IPS-15b (cell line): ENCODE results near the gene OPRL1.

ENCODE experiments used
- H3K27me3 ChIP-seq: one replicate; pipeline ENCODE4 v1.6.1; 2013; ENCODE audit warnings: low read length; ENCODE audit not compliant: control insufficient read depth, insufficient read depth
- H3K36me3 ChIP-seq: one replicate; pipeline ENCODE4 v1.6.1; 2013; ENCODE audit warnings: low read length; ENCODE audit not compliant: control insufficient read depth, insufficient read depth
- H3K4me1 ChIP-seq: one replicate; pipeline ENCODE4 v1.6.1; 2013; ENCODE audit warnings: mild to moderate bottlenecking, low read length; ENCODE audit not compliant: control insufficient read depth, insufficient read depth
- H3K4me3 ChIP-seq: one replicate; pipeline ENCODE4 v1.5.1; 2013; ENCODE audit warnings: low read depth, low read length
- H3K9ac ChIP-seq: one replicate; pipeline ENCODE4 v1.6.1; 2013; ENCODE audit warnings: low read depth, mild to moderate bottlenecking, low read length
- H3K9me3 ChIP-seq: one replicate; pipeline ENCODE4 v1.6.1; 2013; ENCODE audit warnings: mild to moderate bottlenecking, low read length; ENCODE audit not compliant: control insufficient read depth, insufficient read depth

Gene OPRL1

DNA sequence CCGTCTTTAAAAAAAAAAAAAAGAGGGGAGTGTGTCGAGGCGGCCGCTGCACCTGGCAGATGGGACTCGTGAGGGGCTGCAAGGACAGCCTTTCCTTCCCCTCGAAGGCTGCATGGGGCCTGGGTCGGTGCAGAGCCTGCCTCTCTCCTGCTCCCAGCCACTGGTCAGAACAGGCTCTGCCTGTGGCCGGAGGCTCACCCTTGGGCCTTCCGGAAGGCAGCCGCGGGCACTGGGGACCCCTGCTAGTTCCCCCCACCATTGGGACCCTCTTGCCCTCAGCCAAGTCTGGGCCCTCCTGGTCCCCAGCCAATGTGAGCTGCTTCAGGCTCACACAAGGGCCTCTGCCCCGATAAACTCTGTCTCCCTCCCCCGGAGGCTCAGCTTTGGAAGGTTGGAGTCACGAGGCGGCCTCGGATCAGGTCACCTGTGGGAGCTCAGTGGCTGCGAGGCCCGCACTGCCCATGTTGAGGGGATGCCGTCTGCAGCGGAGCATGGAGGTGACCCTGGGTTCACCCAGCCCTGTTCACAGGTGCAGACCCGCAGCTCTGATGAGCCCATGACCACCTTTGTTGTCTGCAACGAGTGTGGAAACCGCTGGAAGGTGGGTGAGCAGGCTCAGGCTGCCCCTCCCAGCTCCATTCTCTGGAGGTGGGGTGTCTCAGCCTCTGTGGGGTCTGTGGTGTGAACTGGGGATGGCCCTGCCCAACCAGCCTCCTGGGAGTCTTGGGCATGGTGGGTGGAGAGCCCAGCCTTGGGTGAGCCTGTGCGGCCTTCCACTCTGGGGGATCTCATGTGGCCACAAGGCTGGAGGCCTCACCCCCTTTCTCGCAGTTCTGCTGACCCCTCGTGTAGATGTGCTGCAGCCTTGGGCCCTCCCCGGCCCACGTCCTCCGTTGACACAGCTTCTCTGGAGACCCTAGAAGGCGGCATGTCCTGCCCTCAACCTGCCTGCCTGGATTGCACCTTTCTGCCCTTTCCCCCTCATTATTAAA is 8.2 kb upstream of the OPRL1 start:
- Histone ChIP-seq H3K9me3 (no peaks in the 10 kb centered on the region), H3K4me1 (peaks cover 2% of the 10 kb centered on the region), H3K9ac (no peak overlapping the region)

DNA sequence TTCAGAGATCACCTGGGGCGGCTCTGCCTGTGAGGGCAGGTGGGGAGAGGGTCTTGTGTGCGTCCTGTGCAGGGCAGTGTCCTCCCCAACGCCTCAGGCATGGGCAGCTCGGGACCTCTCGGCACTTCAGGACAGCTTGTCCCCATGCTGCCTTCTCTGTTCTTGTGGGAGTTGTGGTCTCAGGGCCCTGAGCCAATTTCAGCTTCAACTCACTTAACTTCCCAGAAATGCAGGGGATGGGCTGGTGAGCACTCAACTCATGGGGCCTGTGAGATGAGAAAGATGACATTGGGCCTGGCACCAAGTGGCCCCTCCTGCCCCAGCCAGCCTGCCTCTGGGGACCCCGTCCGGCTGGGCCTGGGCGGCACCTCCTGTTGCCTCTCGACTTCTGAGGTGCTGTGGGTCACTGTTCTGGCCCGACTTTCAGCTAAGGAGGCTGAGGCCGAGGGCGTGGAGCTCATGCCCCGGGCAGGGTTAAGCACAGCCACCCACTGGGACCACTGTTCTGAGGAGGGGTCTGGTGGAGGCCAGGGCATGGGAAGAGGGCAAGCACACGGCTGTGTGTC is 7.3 kb upstream of the OPRL1 start:
- Histone ChIP-seq H3K36me3 (peaks cover 21% of the 10 kb centered on the region), H3K27me3 (no peaks in the 10 kb centered on the region), H3K4me1 (peaks cover 2% of the 10 kb centered on the region), H3K9me3 (no peaks in the 10 kb centered on the region), H3K9ac (no peak overlapping the region), H3K4me3 (no peak overlapping the region)

More for the DNA sequence above, 8.2 kb upstream of the OPRL1 start:
- H3K36me3 ChIP-seq = peaks cover 21% of the 10 kb centered on the region
- no peaks in the 10 kb centered on the region for H3K27me3 ChIP-seq
- H3K4me3 ChIP-seq = no peak overlapping the region

DNA sequence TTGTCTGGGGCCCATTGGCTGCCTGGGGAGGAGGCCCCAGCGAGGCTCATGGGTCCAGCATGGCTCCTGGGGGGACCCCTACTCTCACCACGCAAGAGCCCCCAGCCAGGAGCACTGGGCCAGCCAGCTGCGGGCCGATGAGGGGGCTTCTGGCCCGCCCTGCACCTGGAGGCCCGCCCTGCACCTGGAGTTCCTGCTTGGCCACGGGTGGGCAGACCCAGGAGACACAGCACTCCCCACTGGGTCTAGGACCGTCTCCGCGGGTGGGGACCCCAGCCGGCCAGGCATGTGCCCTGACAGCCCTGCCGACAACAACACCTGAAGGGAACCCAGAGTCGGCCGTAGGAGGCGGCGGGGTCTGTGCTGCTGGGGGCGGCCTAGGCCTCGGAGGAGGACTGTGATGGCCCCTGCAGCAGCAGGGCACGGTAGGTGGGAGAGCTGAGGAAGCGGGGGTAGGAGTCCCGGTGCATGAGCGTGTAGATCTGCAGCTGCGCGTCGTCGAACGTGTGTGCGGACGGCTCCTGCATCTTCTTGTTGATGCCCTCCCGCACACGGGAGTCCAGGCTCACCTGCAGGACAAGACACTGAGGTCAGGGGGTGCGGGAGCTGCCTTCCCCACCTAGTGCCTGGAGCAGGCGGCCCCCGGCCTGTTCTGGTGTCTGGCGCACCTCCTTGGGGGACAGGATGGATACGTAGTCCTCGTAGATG is 6.3 kb upstream of the OPRL1 start:
- H3K9me3 ChIP-seq = no peaks in the 10 kb centered on the region
- no peak overlapping the region for H3K4me3 ChIP-seq
- no peak overlapping the region for H3K9ac ChIP-seq
- H3K27me3 ChIP-seq = no peaks in the 10 kb centered on the region
- H3K4me1 ChIP-seq = no peaks in the 10 kb centered on the region
- peaks cover 18% of the 10 kb centered on the region for H3K36me3 ChIP-seq

GRCh38 chr20:64074184-64074789 is 5.6 kb upstream of the OPRL1 start:
- no peaks in the 10 kb centered on the region for H3K27me3 ChIP-seq
- H3K36me3 ChIP-seq = peaks cover 18% of the 10 kb centered on the region
- H3K9me3 ChIP-seq = no peaks in the 10 kb centered on the region
- H3K4me1 ChIP-seq = no peaks in the 10 kb centered on the region
- no peak overlapping the region for H3K9ac ChIP-seq
- no peak overlapping the region for H3K4me3 ChIP-seq

- Histone ChIP-seq H3K27me3 (no peaks in the 10 kb centered on the region), H3K36me3 (peaks cover 16% of the 10 kb centered on the region), H3K9me3 (no peaks in the 10 kb centered on the region), H3K4me3 (no peak overlapping the region), H3K4me1 (no peaks in the 10 kb centered on the region), H3K9ac (no peak overlapping the region)
Observed at GRCh38 chr20:64074963-64075362, 4.9 kb upstream of the OPRL1 start.

DNA sequence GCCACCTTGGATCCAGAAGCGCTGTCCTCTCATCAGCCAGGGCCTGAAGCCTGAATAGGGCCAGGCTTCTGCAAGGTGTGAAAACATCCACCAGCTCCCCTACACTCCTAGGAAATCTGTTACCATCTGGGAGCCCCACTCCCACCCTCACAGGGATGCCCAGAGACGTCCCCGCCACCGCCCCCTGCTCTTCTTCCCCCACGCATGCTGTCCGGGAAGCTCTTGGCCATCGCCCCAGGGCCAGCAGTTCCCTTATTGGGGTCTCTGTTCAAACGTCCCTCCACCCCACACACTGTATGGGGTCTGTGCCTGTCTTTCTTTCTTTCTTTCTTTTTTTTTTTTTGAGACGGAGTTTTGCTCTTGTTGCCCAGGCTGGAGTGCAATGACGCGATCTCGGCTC is 4.3 kb upstream of the OPRL1 start:
- Histone ChIP-seq H3K4me1 (no peaks in the 10 kb centered on the region), H3K9ac (no peak overlapping the region), H3K27me3 (peaks cover 5% of the 10 kb centered on the region), H3K9me3 (no peaks in the 10 kb centered on the region), H3K4me3 (no peak overlapping the region), H3K36me3 (peaks cover 15% of the 10 kb centered on the region)

DNA sequence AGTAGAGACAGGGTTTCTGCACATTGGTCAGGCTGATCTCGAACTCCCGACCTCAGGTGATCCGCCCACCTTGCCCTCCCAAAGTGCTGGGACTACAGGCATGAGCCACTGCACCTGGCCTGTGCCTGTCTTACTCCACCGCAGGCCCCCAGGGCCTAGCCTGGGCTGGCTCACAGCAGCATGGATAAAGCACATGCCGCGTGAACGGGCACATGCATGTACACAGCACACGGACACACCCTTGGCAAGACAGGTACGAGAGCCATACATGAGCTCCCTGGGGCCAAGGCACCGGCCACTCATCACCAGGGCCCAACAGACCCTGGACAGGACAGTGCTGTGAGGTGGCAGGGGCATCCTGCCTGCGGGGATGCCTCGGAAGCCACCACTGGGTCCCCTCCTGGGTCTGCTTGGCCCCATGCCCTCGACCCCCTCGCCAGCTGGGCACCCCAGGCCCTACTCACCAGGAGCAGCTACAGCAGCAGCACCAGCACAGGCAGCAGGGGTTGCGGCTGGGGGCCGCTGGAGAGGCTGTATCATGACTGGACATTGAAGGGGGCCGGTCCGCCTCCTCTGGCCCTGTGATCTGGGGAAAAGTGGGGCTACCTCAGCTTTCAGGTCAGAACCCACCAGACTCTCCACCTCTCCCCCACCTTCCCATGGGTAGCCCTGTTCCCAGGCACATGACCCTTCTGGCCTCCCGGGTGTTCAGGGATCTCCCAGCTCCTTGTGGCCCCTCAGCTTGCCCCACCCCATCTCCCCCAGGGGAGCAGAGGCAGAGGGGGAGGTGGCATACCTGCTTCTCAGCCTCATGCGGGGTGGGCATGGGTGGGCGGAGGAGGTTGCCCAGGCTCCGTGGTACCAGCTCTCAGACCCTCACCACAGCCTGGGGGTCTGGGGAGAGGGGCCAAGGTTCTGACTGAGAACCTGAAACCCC is 3.6 kb upstream of the OPRL1 start:
- Histone ChIP-seq H3K4me1 (no peaks in the 10 kb centered on the region), H3K36me3 (peaks cover 15% of the 10 kb centered on the region), H3K9ac (no peak overlapping the region), H3K27me3 (peaks cover 9% of the 10 kb centered on the region), H3K9me3 (no peaks in the 10 kb centered on the region), H3K4me3 (no peak overlapping the region)

DNA sequence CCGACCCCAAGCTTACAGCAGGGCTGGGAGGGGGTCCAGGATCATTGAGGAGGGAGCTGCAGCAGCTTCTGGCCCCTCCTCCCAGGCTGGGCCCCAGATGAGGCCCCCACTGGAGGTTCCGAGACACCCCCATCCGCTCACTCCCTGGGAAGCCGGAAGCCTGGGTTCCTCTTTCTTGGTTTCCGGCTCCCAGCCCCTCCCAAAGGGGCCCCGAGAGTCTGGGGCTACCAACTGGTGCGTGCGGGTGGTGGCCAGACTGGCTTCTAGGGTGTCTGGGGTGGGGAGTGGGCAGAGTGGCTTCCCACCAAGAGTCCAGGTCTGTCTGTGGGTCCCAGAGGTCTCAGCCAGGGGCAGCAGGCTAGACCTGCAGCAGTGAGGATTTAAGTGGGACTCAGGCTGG is 2.8 kb upstream of the OPRL1 start:
- H3K4me1 ChIP-seq = no peaks in the 10 kb centered on the region
- no peak overlapping the region for H3K4me3 ChIP-seq
- peaks cover 11% of the 10 kb centered on the region for H3K36me3 ChIP-seq
- H3K9ac ChIP-seq = no peak overlapping the region
- no peaks in the 10 kb centered on the region for H3K9me3 ChIP-seq
- peaks cover 16% of the 10 kb centered on the region for H3K27me3 ChIP-seq

DNA sequence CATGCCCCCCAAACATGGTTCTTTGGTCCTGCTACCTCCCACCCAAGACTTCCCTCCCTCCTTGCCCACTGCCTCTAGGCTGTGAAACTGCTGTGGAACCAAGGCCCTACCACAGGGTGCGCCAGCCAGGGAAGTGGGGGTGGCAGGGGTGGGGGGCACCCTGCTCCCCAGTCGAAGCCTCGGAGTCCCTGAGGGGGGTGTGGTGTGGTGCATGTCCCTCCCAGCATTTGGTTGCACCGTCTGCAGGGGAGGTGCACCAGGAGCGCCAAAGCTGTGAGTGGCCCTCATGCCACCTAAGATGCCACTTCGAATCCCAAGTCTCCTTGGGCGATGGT is 2.4 kb upstream of the OPRL1 start:
- Histone ChIP-seq H3K4me3 (no peak overlapping the region), H3K27me3 (peaks cover 17% of the 10 kb centered on the region), H3K4me1 (no peaks in the 10 kb centered on the region), H3K9me3 (no peaks in the 10 kb centered on the region), H3K9ac (no peak overlapping the region), H3K36me3 (peaks cover 11% of the 10 kb centered on the region)

GRCh38 chr20:64077876-64078551 is 1.9 kb upstream of the OPRL1 start:
- Histone ChIP-seq H3K9ac (no peak overlapping the region), H3K36me3 (peaks cover 9% of the 10 kb centered on the region), H3K9me3 (no peaks in the 10 kb centered on the region), H3K4me3 (no peak overlapping the region), H3K4me1 (peaks cover 2% of the 10 kb centered on the region), H3K27me3 (peaks cover 20% of the 10 kb centered on the region)
